ENCODE data around the gene LRP1B.

- TF ChIP-seq, protein P1, sequence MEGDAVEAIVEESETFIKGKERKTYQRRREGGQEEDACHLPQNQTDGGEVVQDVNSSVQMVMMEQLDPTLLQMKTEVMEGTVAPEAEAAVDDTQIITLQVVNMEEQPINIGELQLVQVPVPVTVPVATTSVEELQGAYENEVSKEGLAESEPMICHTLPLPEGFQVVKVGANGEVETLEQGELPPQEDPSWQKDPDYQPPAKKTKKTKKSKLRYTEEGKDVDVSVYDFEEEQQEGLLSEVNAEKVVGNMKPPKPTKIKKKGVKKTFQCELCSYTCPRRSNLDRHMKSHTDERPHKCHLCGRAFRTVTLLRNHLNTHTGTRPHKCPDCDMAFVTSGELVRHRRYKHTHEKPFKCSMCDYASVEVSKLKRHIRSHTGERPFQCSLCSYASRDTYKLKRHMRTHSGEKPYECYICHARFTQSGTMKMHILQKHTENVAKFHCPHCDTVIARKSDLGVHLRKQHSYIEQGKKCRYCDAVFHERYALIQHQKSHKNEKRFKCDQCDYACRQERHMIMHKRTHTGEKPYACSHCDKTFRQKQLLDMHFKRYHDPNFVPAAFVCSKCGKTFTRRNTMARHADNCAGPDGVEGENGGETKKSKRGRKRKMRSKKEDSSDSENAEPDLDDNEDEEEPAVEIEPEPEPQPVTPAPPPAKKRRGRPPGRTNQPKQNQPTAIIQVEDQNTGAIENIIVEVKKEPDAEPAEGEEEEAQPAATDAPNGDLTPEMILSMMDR (IDR thresholded peaks at IDR 0.05), result no peak
- TF ChIP-seq POLR2A (IDR thresholded peaks at IDR 0.05) (no peak), POLR2AphosphoS5 (IDR thresholded peaks at IDR 0.05) (no peak)
These were observed 1092.5 kb downstream of the LRP1B start for GRCh38 chr2:141038341-141038740.
